Transverse colon (tissue), 4 donors: Measurements from ENCODE around the gene CGB1. TPM values are rescaled to one million over a fixed set of nuclear protein-coding genes. Genes with fewer than 3 reads are reported as not detected.
A peak's percentile ranks its signal among the peaks of the same experiment; 100 is the strongest.

Experiments
- DNase-seq: peaks from one replicate; pipeline ENCODE4 v3.0.0-alpha.2; 2019
- H3K27ac ChIP-seq, 4 donors: fragments of 200-600 bp; sonication (generic); 2 replicates each; pipeline ENCODE4 v1.5.1; 2016 to 2018; ENCODE audit warnings: inconsistent platforms in 4 of 4
- H3K27me3 ChIP-seq: fragments of 200-600 bp; sonication (generic); 2 replicates; pipeline ENCODE4 v1.5.1; 2017; ENCODE audit warnings: inconsistent platforms
- H3K36me3 ChIP-seq, 4 donors: fragments of 200-600 bp; sonication (generic); 2 replicates each; pipeline ENCODE4 v1.5.1; 2017 to 2019; ENCODE audit warnings: inconsistent platforms in 4 of 4
- H3K4me1 ChIP-seq, 4 donors: fragments of 200-600 bp; sonication (generic); 2 replicates each; pipeline ENCODE4 v1.5.1; 2017 to 2020; ENCODE audit warnings: inconsistent platforms in 4 of 4
- H3K4me3 ChIP-seq, 4 donors: fragments of 200-600 bp; sonication (generic); 1 replicate in 1 of 4; 2 replicates in 3 of 4; pipeline versions ENCODE4 v1.5.1 to v1.6.1; 2017 to 2019; ENCODE audit warnings: inconsistent platforms in 4 of 4
- H3K9me3 ChIP-seq, 2 donors: fragments of 200-600 bp; sonication (generic); 2 replicates each; pipeline ENCODE4 v1.5.1; 2017 to 2019; ENCODE audit warnings: inconsistent platforms in 2 of 2
- EP300 ChIP-seq: sonication (generic); formaldehyde crosslinking; IDR thresholded peaks from one replicate; pipeline ENCODE4 v1.6.1; 2017; ENCODE audit warnings: antibody characterized with exemption, low read depth
- POLR2A ChIP-seq: fragments of 450-650 bp; IDR thresholded peaks from one replicate; pipeline ENCODE4 v1.6.1; 2016; ENCODE audit warnings: antibody characterized with exemption, mild to moderate bottlenecking, moderate library complexity
- POLR2AphosphoS5 ChIP-seq, 3 donors: sonication (generic); formaldehyde crosslinking; IDR thresholded peaks; one replicate each; pipeline ENCODE4 v1.6.1; 2016; ENCODE audit warnings: antibody characterized with exemption in 3 of 3
- WGBS, 2 donors: methylation state at CpG; one replicate each; pipeline ENCODE4 v1.1.5; 2018; ENCODE audit warnings: low coverage in 1 of 2; 5-methylcytosine and 5-hydroxymethylcytosine counted together
- in situ Hi-C, 4 donors: fragments of 200-750 bp; cut with MboI; loops; one replicate each; pipeline versions ENCODE4 v1.15.0 to v1.15.1; 2017; ENCODE audit warnings: low sequenced_read_pairs in 3 of 4, low pct_ligation_motif_present in 1 of 4, low pct_unique_long_range_greater_than_20kb in 1 of 4
- intact Hi-C: fragments of 100-400 bp; cut with DNase I; formaldehyde crosslinking; loops from one replicate; pipeline ENCODE4 v1.15.1; 2023; ENCODE audit warnings: low total_unique reads
- total RNA-seq, 4 donors: library from RNA; depleted of rRNA; stranded (reverse); fragments of >200 nt; gene quantifications; one replicate each; pipeline ENCODE4 v1.1.0, GENCODE V29; 2016
- TF ChIP-seq, protein P1 (sequence below), 5 experiments: fragments of 200-600 bp in 3 of 5; fragments of 450-650 bp in 2 of 5; sonication (generic) in 3 of 5; IDR thresholded peaks; 1 replicate in 2 of 5; 2 replicates in 3 of 5; pipeline ENCODE4 v1.5.1; 2016 to 2017; ENCODE audit warnings: antibody characterized with exemption in 5 of 5, inconsistent platforms in 3 of 5, mild to moderate bottlenecking in 2 of 5, moderate library complexity in 1 of 5

The CGB1 gene
- total RNA-seq, 4 donors from 2014 or later: not detected

DNA sequence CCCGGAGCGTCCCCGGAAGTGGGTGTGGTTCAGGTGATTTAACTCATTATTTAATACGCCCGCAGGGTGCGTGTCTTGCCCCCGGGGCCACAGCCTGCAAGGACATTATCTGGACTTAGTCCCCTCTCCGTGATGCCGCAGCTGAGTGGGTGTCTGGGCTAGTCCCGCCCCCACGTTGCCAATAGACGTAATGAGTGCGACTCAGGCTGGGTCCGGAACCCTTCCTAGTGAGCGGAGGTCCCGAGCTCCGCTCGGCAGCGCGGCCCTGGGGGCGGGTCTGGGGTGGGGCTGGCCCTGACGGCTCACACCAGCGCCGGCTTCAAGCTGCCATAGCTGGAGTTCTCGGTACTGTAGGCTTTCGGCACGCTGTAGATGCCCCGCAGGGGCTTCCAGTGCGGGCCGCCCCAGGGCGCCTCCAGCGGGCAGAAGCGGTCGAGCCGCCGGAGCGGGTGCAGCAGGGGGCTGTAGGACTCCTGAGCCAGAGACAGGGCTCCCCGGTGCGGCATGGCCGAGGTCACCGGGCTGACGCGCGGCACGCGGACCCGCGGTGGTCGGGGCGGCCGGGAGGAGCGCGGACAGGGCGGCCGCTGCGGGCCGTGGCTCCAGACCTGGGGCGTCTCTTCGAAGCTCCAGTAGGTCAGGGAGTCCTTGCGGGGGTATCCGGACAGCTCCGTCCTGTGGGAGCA lies 18.9 kb downstream of the CGB1 start:
- TF ChIP-seq, protein P1, sequence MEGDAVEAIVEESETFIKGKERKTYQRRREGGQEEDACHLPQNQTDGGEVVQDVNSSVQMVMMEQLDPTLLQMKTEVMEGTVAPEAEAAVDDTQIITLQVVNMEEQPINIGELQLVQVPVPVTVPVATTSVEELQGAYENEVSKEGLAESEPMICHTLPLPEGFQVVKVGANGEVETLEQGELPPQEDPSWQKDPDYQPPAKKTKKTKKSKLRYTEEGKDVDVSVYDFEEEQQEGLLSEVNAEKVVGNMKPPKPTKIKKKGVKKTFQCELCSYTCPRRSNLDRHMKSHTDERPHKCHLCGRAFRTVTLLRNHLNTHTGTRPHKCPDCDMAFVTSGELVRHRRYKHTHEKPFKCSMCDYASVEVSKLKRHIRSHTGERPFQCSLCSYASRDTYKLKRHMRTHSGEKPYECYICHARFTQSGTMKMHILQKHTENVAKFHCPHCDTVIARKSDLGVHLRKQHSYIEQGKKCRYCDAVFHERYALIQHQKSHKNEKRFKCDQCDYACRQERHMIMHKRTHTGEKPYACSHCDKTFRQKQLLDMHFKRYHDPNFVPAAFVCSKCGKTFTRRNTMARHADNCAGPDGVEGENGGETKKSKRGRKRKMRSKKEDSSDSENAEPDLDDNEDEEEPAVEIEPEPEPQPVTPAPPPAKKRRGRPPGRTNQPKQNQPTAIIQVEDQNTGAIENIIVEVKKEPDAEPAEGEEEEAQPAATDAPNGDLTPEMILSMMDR (IDR thresholded peaks at IDR 0.05): peak; percentile 19 to 53 (median 40)
- no peak for TF ChIP-seq POLR2A
- H3K27me3 ChIP-seq: peaks cover 40% of the 10 kb centered on the region
- H3K4me1 ChIP-seq: peaks cover 9 to 25% (median 23%) of the 10 kb centered on the region in 4 donors
- peak overlapping the region in 3 of 4 donors; percentile 13 to 25 (median 21) for H3K27ac ChIP-seq
- peak overlapping the region; percentile 19 to 59 (median 34) for H3K4me3 ChIP-seq
- H3K9me3 ChIP-seq: no peaks in the 10 kb centered on the region
- WGBS, 2 donors: 1% methylated on average over 38 of the region's 62 CpGs; no CpG with 5 or more reads in 1 of the 2 donors
- no peaks in the 10 kb centered on the region for H3K36me3 ChIP-seq
- DNase-seq: peak; percentile 49
- in situ Hi-C loops: no loop called here
- intact Hi-C loops: no loop called here

DNA sequence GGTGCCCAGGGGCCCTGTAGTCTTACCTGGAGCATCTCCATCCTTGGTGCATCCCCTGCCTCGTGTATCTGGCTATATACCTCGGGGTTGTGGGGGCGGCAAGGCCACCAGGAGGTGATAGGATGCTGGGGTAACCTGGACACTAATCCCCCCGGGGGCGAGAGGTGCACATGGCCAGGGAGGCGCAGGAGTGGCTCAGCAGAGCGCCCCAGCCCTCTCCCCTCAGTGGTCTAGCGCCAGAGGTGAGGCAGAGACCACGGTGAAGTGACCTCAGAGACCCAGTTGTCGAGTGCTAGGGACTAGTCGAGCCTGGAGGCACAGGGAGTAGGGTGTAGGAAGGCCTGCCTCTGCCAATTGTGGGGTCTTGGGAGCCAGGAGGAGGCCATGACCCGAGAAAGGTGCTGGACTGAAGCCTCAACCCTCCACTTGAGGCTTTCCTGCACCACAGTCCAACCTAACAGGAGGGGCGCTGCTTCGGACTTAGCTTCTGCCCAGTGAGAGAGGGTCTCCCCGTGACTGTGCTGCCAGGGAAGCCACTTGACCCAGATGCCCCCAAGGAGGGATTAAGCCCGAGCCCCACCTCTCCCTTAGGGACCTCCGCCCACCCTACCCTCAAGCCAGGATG lies 19.5 kb downstream of the CGB1 start, which contains the start of gene LHB:
Gene LHB (minus strand): TSS at position 51 of the 625 bp plus-strand sequence. CDS start 10 bp downstream, at position 41.
- Histone ChIP-seq H3K27me3 (peaks cover 39% of the 10 kb centered on the region), H3K36me3 (peaks cover 0 to 3% (median 0%) of the 10 kb centered on the region in 4 donors), H3K9me3 (no peaks in the 10 kb centered on the region), H3K4me1 (peaks cover 9 to 25% (median 23%) of the 10 kb centered on the region in 4 donors), H3K4me3 (peak within 1 kb of the TSS; percentile 19 to 59 (median 34)), H3K27ac (peak within 1 kb of the TSS in 3 of 4 donors; percentile 13 to 25 (median 21))
- TF ChIP-seq POLR2A (no peak), POLR2AphosphoS5 (IDR thresholded peaks at IDR 0.05) (no peak), EP300 (no peak)
- TF ChIP-seq, protein P1 (IDR thresholded peaks at IDR 0.05): no peak
- in situ Hi-C loops: no loop called here
- DNase-seq: no peak
- 79% methylated on average over 11 of the region's 17 CpGs; no CpG with 5 or more reads in 1 of the 2 donors for WGBS, 2 donors
- intact Hi-C loops: no loop called here

DNA sequence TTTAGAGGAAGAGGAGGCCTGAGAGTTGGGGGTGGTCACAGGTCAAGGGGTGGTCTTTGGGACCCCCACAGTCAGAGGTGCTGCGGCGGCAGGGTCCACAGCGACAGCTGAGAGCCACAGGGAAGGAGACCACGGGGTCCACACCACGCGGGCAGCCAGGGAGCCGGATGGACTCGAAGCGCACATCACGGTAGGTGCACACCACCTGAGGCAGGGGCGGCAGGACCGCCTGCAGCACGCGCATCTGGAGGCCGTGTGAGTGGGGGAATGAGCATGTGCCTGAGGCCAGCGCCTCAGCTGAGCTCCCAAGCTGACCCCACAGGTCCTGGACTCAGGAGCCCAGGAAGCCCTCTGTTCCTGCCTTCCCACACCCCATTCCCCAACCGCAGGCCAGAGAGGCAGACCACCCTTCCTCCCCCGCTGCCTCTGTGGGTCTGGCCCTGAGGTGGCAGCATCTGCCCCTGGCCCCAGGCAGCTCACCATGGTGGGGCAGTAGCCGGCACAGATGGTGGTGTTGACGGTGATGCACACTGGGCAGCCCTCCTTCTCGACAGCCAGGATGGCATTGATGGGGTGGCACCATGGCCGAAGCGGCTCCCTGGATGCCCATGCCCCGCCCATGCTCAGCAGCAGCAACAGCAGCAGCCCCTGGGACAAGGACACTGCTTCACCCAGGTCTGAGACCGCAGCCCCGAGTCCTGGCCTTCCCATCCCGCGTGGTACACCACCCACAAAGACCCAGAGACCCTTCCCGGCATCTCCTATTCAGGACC lies 20.4 kb downstream of the CGB1 start:
- in situ Hi-C loops (no loop called here), intact Hi-C loops (no loop called here)
- TF ChIP-seq, protein P1 (IDR thresholded peaks at IDR 0.05): no peak
- TF ChIP-seq POLR2AphosphoS5 (IDR thresholded peaks at IDR 0.05) (no peak), EP300 (no peak), POLR2A (no peak)
- Histone ChIP-seq H3K27ac (no peak overlapping the region), H3K27me3 (peaks cover 34% of the 10 kb centered on the region), H3K4me3 (no peak overlapping the region), H3K4me1 (peaks cover 9 to 25% (median 23%) of the 10 kb centered on the region in 4 donors), H3K36me3 (peaks cover 0 to 3% (median 0%) of the 10 kb centered on the region in 4 donors), H3K9me3 (no peaks in the 10 kb centered on the region)
- DNase-seq: no peak
- WGBS, 2 donors: 89% methylated on average over 16 of the region's 29 CpGs; no CpG with 5 or more reads in 1 of the 2 donors

DNA sequence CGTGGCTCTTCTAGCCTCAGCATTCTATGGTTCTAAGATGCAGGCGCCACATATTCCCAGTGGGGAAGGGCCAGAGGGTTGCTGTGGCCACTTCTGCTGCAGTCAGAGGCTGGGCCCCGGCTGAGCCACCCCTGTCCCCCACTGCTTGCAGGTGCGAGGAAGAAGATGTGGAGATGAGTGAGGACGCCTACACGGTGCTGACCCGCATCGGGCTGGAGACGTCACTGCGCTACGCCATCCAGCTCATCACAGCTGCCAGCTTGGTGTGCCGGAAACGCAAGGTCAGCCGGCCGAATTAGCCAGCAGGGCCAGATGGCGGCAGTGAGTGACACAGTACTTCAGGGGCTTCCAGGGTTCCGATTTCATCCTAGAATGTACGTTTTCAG lies 21.8 kb downstream of the CGB1 start:
- peaks cover 21% of the 10 kb centered on the region for H3K27me3 ChIP-seq
- intact Hi-C loops (no loop called here), in situ Hi-C loops (no loop called here)
- no peaks in the 10 kb centered on the region for H3K9me3 ChIP-seq
- peaks cover 9 to 25% (median 23%) of the 10 kb centered on the region in 4 donors for H3K4me1 ChIP-seq
- WGBS, 2 donors: 91 to 92% methylated on average over 10 to 18 of the region's 18 CpGs
- TF ChIP-seq POLR2A: no peak
- no peak for TF ChIP-seq EP300
- no peak for TF ChIP-seq POLR2AphosphoS5 (IDR thresholded peaks at IDR 0.05)
- TF ChIP-seq, protein P1 (IDR thresholded peaks at IDR 0.05): no peak
- no peak overlapping the region for H3K4me3 ChIP-seq
- no peak overlapping the region for H3K27ac ChIP-seq
- H3K36me3 ChIP-seq: peaks cover 0 to 10% (median 2%) of the 10 kb centered on the region in 4 donors
- DNase-seq: no peak
